ENCODE results near the gene UGT1A7.

DNA sequence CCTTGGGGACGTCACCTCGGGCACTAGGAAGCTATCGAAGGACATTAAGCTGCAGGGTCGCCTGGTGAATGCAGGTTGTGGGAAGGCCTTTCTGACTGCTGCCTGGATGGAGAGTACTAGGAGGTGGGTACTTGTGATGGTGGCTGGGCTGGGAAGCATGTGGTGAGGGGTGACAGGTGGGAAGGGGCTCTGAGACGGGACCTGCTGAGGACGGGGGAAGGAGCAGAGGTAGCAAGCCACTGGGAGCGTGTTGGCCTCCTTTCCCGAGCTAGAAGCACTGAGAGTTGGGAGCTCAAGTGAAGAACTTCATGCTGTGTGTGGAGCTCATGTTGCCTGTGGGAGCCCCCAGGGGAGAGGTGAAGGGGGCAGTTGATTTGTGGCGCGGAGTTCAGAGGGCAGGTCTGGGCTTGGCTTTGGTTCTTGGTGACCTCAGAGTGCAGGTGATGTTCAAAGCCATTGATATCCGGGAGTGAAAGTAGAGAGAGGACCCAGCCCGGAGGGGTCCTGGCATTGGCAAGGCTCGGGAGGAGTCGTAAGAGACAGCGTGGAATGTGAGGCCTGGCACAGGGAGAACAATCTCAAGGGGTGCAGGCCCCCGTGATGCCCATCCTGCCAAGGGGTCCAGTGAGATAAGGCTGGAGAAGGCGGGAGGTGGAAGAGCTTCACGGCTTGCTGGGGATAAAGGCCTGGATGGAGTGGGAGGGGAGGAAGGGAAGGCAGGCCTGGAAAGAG lies 109.6 kb downstream of the UGT1A7 start:
- no peak for TF ChIP-seq YY1 (IDR thresholded peaks at IDR 0.05; ENCODE audit: insufficient read depth, insufficient read length)
- TF ChIP-seq ZNF274 (IDR thresholded peaks at IDR 0.05; ENCODE audit: low read depth, low read length), result no peak
